Glutamatergic neuron (in vitro differentiated cells): ENCODE data around the gene AMN. TPM values are rescaled to one million over a fixed set of nuclear protein-coding genes. Genes with fewer than 3 reads are reported as not detected.

ENCODE experiments used
- DNase-seq: peaks from one replicate; pipeline ENCODE4 v3.0.0; 2022
- H3K27ac Mint-ChIP-seq: one replicate; pipeline ENCODE4 v1.8.0; 2020; ENCODE audit warnings: mild to moderate bottlenecking, mixed read lengths, inconsistent platforms; ENCODE audit not compliant: unreplicated experiment
- H3K27me3 Mint-ChIP-seq: one replicate; pipeline ENCODE4 v1.8.0; 2020; ENCODE audit warnings: mild to moderate bottlenecking, moderate library complexity, mixed read lengths, inconsistent platforms; ENCODE audit not compliant: unreplicated experiment
- H3K36me3 Mint-ChIP-seq: one replicate; pipeline ENCODE4 v1.8.0; 2020; ENCODE audit warnings: mild to moderate bottlenecking, mixed read lengths, inconsistent platforms; ENCODE audit not compliant: unreplicated experiment
- H3K4me1 Mint-ChIP-seq: one replicate; pipeline ENCODE4 v1.8.0; 2020; ENCODE audit warnings: mild to moderate bottlenecking, low read depth, mixed read lengths, inconsistent platforms; ENCODE audit not compliant: unreplicated experiment
- H3K4me3 Mint-ChIP-seq: one replicate; pipeline ENCODE4 v1.8.0; 2020; ENCODE audit warnings: mild to moderate bottlenecking, mixed read lengths, inconsistent platforms; ENCODE audit not compliant: unreplicated experiment
- H3K9me3 Mint-ChIP-seq: one replicate; pipeline ENCODE4 v1.8.0; 2020; ENCODE audit warnings: mild to moderate bottlenecking, moderate library complexity, mixed read lengths, inconsistent platforms; ENCODE audit not compliant: unreplicated experiment
- total RNA-seq: library from RNA; stranded (reverse); fragmentation: NEBNext Ultra II Directional; extraction: Animal tissue kit (Norgen Biotek cat#: 25700); gene quantifications from one replicate; pipeline ENCODE4 v1.2.1, GENCODE V29; 2021; ENCODE audit not compliant: unreplicated experiment
- TF ChIP-seq, protein P1 (sequence below): fragments of 200-600 bp; sonication (generic); IDR thresholded peaks from one replicate; pipeline ENCODE4 v1.5.0; 2021; ENCODE audit not compliant: partially characterized antibody, unreplicated experiment

AMN gene
- total RNA-seq, 1 donor from 2014 or later, result 0.34 TPM

DNA sequence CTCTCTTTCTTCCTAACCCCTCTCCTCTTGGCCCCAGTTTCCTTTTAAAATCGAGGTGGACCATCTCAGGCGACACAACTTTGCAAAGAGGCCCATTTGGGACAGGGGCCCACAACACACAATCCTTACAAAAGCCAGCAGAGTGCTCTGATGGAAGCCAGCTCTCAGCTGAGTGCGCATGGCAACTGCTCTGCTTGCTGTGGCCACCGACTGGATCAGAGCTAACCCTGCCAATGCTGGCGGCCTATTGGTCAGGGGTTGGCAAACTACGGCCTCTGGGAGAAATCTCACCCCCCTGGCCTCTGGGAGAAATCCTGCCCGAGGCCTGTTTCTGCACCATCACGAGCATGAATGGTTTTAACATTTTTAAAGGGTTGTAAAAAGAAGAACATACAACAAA, 55.0 kb downstream of the AMN start:
- DNase-seq, result no peak
- H3K36me3 Mint-ChIP-seq, result no peaks in the 10 kb centered on the region
- no peaks in the 10 kb centered on the region for H3K27me3 Mint-ChIP-seq
- no peak overlapping the region for H3K4me3 Mint-ChIP-seq
- TF ChIP-seq, protein P1, sequence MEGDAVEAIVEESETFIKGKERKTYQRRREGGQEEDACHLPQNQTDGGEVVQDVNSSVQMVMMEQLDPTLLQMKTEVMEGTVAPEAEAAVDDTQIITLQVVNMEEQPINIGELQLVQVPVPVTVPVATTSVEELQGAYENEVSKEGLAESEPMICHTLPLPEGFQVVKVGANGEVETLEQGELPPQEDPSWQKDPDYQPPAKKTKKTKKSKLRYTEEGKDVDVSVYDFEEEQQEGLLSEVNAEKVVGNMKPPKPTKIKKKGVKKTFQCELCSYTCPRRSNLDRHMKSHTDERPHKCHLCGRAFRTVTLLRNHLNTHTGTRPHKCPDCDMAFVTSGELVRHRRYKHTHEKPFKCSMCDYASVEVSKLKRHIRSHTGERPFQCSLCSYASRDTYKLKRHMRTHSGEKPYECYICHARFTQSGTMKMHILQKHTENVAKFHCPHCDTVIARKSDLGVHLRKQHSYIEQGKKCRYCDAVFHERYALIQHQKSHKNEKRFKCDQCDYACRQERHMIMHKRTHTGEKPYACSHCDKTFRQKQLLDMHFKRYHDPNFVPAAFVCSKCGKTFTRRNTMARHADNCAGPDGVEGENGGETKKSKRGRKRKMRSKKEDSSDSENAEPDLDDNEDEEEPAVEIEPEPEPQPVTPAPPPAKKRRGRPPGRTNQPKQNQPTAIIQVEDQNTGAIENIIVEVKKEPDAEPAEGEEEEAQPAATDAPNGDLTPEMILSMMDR, result no peak
- H3K9me3 Mint-ChIP-seq, result peaks cover 4% of the 10 kb centered on the region
- no peak overlapping the region for H3K27ac Mint-ChIP-seq
- peaks cover 4% of the 10 kb centered on the region for H3K4me1 Mint-ChIP-seq

- DNase-seq, result no peak
- Mint-ChIP-seq H3K9me3 (peaks cover 4% of the 10 kb centered on the region), H3K36me3 (no peaks in the 10 kb centered on the region), H3K27me3 (no peaks in the 10 kb centered on the region), H3K4me1 (peaks cover 5% of the 10 kb centered on the region), H3K4me3 (no peak overlapping the region), H3K27ac (no peak overlapping the region)
- TF ChIP-seq, protein P1, result no peak
Observed at GRCh38 chr14:102979406-102979805, 56.9 kb downstream of the AMN start.

DNA sequence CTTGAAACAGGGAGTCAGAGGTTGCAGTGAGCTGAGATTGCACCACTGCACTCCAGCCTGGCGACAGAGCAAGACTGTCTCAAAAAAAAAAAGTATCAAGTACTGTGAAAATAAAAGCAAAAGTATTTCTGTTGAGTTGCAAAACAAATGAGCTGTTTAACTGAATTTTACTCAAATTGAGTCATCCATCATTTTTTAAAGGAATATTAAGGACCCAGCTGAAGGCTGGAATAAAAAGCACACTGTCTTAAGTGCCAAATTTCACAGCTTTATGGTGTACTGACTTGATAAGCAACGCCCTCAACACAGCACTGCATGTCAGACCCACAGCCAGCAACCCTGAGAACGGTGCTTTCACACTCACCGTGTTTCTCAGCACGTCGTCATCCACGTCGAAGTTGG, 57.9 kb downstream of the AMN start:
- TF ChIP-seq, protein P1, result no peak
- H3K27me3 Mint-ChIP-seq, result peaks cover 2% of the 10 kb centered on the region
- H3K4me3 Mint-ChIP-seq, result no peak overlapping the region
- DNase-seq, result no peak
- peaks cover 5% of the 10 kb centered on the region for H3K4me1 Mint-ChIP-seq
- no peaks in the 10 kb centered on the region for H3K36me3 Mint-ChIP-seq
- H3K27ac Mint-ChIP-seq, result no peak overlapping the region
- peaks cover 2% of the 10 kb centered on the region for H3K9me3 Mint-ChIP-seq

Other genes starting within 250 kb of the AMN start
- gene TRAF3, start 145.2 kb upstream of the AMN start, total RNA-seq, result 16.7 TPM
- 125 TPM for gene CDC42BPB, start 134.9 kb downstream of the AMN start, total RNA-seq
- not detected for gene LBHD2, start 161.5 kb downstream of the AMN start, total RNA-seq
- 0.81 TPM for gene EXOC3L4, start 172.1 kb downstream of the AMN start, total RNA-seq
- 4.3 TPM for gene TNFAIP2, start 200.8 kb downstream of the AMN start, total RNA-seq